Natural killer cell (primary cell): ENCODE data around the gene CASP10. TPM values are rescaled to one million over a fixed set of nuclear protein-coding genes. Genes with fewer than 3 reads are reported as not detected.

ENCODE experiments used
- ATAC-seq, 3 donors: fragments of 150-1000 bp in 2 of 3; fragments of 200-7000 bp in 1 of 3; cut with Tn5 transposase; 1 replicate in 1 of 3; 2 replicates in 2 of 3; pipeline ENCODE4 v1.10.0; 2021; ENCODE audit warnings: mild to moderate bottlenecking in 2 of 3, moderate library complexity in 2 of 3
- DNase-seq, 2 donors: peaks; one replicate each; pipeline versions ENCODE4 v3.0.0 to v3.0.0-alpha.2; 2013 to 2021; ENCODE audit warnings: mixed read lengths in 1 of 2
- H3K27ac ChIP-seq: one replicate; pipeline ENCODE4 v1.5.1; 2013; ENCODE audit warnings: mild to moderate bottlenecking, low read length
- H3K27me3 ChIP-seq: one replicate; pipeline ENCODE4 v1.6.1; 2013; ENCODE audit warnings: low read length; ENCODE audit not compliant: control insufficient read depth, insufficient read depth
- H3K36me3 ChIP-seq: one replicate; pipeline ENCODE4 v1.6.1; 2013; ENCODE audit warnings: low read length; ENCODE audit not compliant: control insufficient read depth, insufficient read depth
- H3K4me1 ChIP-seq: one replicate; pipeline ENCODE4 v1.6.1; 2013; ENCODE audit warnings: low read length; ENCODE audit not compliant: control insufficient read depth, insufficient read depth
- H3K4me3 ChIP-seq: one replicate; pipeline ENCODE4 v1.5.1; 2013; ENCODE audit warnings: low read length
- H3K9me3 ChIP-seq: one replicate; pipeline ENCODE4 v1.6.1; 2013; ENCODE audit warnings: low read length; ENCODE audit not compliant: control insufficient read depth, insufficient read depth
- H3K27ac Mint-ChIP-seq, 2 donors: one replicate each; pipeline ENCODE4 v1.8.0; 2022; ENCODE audit warnings: mild to moderate bottlenecking in 2 of 2, mixed read lengths in 2 of 2, moderate library complexity in 1 of 2
- H3K27me3 Mint-ChIP-seq, 2 donors: one replicate each; pipeline ENCODE4 v1.8.0; 2022; ENCODE audit warnings: low read depth in 2 of 2, mixed read lengths in 2 of 2
- H3K36me3 Mint-ChIP-seq: one replicate; pipeline ENCODE4 v1.8.0; 2022; ENCODE audit warnings: mixed read lengths
- H3K4me1 Mint-ChIP-seq, 2 donors: one replicate each; pipeline ENCODE4 v1.8.0; 2022; ENCODE audit warnings: mixed read lengths in 2 of 2
- H3K4me3 Mint-ChIP-seq: one replicate; pipeline ENCODE4 v1.8.0; 2022; ENCODE audit warnings: mild to moderate bottlenecking, moderate library complexity, mixed read lengths
- H3K9me3 Mint-ChIP-seq, 2 donors: one replicate each; pipeline ENCODE4 v1.8.0; 2022; ENCODE audit warnings: mixed read lengths in 2 of 2
- CTCF ChIP-seq: fragments of 200-600 bp; IDR thresholded peaks from one replicate; pipeline ENCODE4 v1.8.0; 2022; ENCODE audit warnings: antibody characterized with exemption
- WGBS: methylation state at CpG from one replicate; pipeline ENCODE4 v1.1.7; 2013; ENCODE audit warnings: missing lambda C conversion rate; ENCODE audit not compliant: insufficient coverage; 5-methylcytosine and 5-hydroxymethylcytosine counted together
- intact Hi-C: fragments of 100-400 bp; cut with micrococcal nuclease; formaldehyde crosslinking; loops from one replicate; pipeline ENCODE4 v1.14.2; 2022
- total RNA-seq, 4 donors: library from RNA; stranded (reverse); fragments of 120-200 nt in 1 of 4; gene quantifications; one replicate each; pipeline versions ENCODE4 v1.2.3 to v1.2.4, GENCODE V29; 2013 to 2022

Gene CASP10
- total RNA-seq, 3 donors from 2014 or later (not counting 1 experiment from before 2014, with no cell fraction given) = 67.4 to 101 (median 75.3) TPM

DNA sequence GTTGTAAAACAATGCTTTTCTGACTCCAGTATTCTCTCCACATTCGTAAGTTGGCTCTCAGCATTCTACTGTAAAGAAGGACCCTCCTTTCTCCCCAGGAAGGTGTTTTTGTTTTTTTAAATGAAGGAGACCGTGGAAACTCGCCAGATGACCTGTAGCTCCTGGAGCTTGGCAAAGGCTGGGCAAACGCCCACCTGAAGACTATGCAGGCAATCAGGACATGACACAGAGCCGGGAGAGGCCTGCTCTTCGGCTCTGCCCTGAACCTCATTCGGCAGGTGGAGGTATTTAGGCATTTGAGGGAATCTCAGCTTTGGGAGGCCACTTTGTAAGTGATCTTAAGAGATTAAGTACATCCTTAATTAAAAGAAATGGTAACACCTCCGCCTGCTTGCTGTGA is 17.4 kb downstream of the CASP10 start:
- H3K9me3 Mint-ChIP-seq = no peaks in the 10 kb centered on the region
- peaks cover 41 to 48% of the 10 kb centered on the region in 2 donors for H3K4me1 Mint-ChIP-seq
- peak overlapping the region; percentile 68 to 98 for H3K27ac Mint-ChIP-seq
- Histone ChIP-seq H3K27me3 (no peaks in the 10 kb centered on the region), H3K4me1 (peaks cover 16% of the 10 kb centered on the region), H3K9me3 (no peaks in the 10 kb centered on the region), H3K36me3 (peaks cover 68% of the 10 kb centered on the region), H3K27ac (no peak overlapping the region), H3K4me3 (no peak overlapping the region)
- H3K36me3 Mint-ChIP-seq = peaks cover 27% of the 10 kb centered on the region
- no peak for ATAC-seq
- no peaks in the 10 kb centered on the region for H3K27me3 Mint-ChIP-seq
- no peak for TF ChIP-seq CTCF
- DNase-seq = no peak
- H3K4me3 Mint-ChIP-seq = peak overlapping the region; percentile 22
- intact Hi-C loops = no loop called here
- 96% methylated on average over 6 of the region's 8 CpGs for WGBS

DNA sequence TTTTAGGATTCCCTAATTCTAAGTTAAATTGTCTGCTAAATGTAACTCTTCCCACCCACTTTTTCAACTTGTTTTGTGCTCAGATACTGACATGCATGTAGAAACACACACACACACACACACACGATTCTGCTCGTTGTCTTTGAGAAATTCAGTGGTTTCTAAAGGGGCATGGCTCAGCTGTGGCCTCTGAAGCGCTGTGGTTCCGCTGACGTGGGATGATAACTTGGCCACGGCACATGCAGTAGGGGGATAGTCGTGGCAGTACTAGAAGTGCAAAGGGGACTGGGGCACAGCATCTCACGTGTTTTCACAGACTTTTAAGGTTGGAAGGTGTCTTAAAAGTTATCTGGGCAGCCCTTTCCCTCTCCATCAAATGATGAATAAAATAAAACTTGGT is 18.4 kb downstream of the CASP10 start:
- Mint-ChIP-seq H3K4me3 (peak overlapping the region; percentile 51), H3K36me3 (peaks cover 32% of the 10 kb centered on the region), H3K9me3 (no peaks in the 10 kb centered on the region), H3K27ac (peak overlapping the region; percentile 77 to 98), H3K4me1 (peaks cover 35 to 37% of the 10 kb centered on the region in 2 donors), H3K27me3 (no peaks in the 10 kb centered on the region)
- intact Hi-C loops = no loop called here
- DNase-seq (peak in 1 of 2 donors; percentile 41), ATAC-seq (peak; percentile 76 to 96 (median 89))
- H3K36me3 ChIP-seq = peaks cover 65% of the 10 kb centered on the region
- H3K4me1 ChIP-seq = peaks cover 7% of the 10 kb centered on the region
- no peaks in the 10 kb centered on the region for H3K9me3 ChIP-seq
- WGBS = 56% methylated on average over 8 of the region's 8 CpGs
- peak overlapping the region; percentile 21 for H3K27ac ChIP-seq
- no peaks in the 10 kb centered on the region for H3K27me3 ChIP-seq
- no peak for TF ChIP-seq CTCF
- H3K4me3 ChIP-seq = no peak overlapping the region

DNA sequence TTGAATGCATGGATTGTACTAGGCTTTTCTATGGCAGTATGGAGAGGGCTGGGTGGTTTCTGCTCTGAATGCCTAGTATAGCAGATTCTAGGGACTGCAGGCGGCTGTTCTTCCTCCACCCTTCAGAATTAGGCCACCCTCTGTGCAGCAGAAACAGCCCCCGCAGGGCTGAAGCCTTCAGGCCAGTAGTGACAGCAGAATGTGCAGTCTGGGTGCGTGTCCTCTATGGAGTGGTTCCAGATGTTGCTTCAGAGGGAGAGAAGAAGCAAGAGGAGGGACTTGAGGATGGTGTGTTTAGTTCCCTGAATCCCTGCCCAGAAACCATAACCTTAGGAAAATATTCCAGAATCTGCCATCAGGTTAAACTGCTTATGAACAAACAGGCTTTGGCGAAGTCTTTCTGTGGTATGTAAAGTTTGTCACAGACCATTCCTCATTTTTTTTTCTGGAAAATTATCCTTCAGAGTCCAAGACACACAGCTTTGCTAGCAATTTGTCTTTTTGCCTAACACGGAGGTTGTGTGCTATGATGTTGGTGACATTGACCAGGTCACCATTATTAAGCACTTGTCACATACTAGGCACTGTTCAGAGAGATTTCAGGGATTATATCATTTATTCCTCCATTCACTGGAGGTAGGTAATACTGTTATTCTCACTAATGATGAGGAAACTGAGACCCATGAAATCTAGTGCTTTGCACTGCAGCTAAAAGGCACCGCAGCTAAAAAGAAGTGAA is 21.1 kb downstream of the CASP10 start:
- no peaks in the 10 kb centered on the region for H3K9me3 Mint-ChIP-seq
- WGBS = 94% methylated on average over 6 of the region's 6 CpGs
- Histone ChIP-seq H3K4me3 (no peak overlapping the region), H3K27me3 (no peaks in the 10 kb centered on the region), H3K9me3 (no peaks in the 10 kb centered on the region), H3K36me3 (peaks cover 66% of the 10 kb centered on the region), H3K27ac (no peak overlapping the region), H3K4me1 (peaks cover 4% of the 10 kb centered on the region)
- H3K4me1 Mint-ChIP-seq = peaks cover 28 to 30% of the 10 kb centered on the region in 2 donors
- H3K4me3 Mint-ChIP-seq = no peak overlapping the region
- peak overlapping the region; percentile 15 to 98 for H3K27ac Mint-ChIP-seq
- H3K36me3 Mint-ChIP-seq = peaks cover 33% of the 10 kb centered on the region
- DNase-seq = no peak
- intact Hi-C loops = no loop called here
- TF ChIP-seq CTCF = no peak
- no peaks in the 10 kb centered on the region for H3K27me3 Mint-ChIP-seq
- no peak for ATAC-seq
